ENCODE results near the gene VAT1L. TPM values are rescaled to one million over a fixed set of nuclear protein-coding genes. Genes with fewer than 3 reads are reported as not detected.

Gene VAT1L
- total RNA-seq, 4 donors from 2014 or later: 0.53 to 2.5 (median 0.92) TPM

- no peaks in the 10 kb centered on the region for H3K4me1 ChIP-seq
- no peak for TF ChIP-seq POLR2A (IDR thresholded peaks at IDR 0.05)
- TF ChIP-seq, protein P1, sequence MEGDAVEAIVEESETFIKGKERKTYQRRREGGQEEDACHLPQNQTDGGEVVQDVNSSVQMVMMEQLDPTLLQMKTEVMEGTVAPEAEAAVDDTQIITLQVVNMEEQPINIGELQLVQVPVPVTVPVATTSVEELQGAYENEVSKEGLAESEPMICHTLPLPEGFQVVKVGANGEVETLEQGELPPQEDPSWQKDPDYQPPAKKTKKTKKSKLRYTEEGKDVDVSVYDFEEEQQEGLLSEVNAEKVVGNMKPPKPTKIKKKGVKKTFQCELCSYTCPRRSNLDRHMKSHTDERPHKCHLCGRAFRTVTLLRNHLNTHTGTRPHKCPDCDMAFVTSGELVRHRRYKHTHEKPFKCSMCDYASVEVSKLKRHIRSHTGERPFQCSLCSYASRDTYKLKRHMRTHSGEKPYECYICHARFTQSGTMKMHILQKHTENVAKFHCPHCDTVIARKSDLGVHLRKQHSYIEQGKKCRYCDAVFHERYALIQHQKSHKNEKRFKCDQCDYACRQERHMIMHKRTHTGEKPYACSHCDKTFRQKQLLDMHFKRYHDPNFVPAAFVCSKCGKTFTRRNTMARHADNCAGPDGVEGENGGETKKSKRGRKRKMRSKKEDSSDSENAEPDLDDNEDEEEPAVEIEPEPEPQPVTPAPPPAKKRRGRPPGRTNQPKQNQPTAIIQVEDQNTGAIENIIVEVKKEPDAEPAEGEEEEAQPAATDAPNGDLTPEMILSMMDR (IDR thresholded peaks at IDR 0.05): no peak
- no peak overlapping the region for H3K4me3 ChIP-seq
- no peaks in the 10 kb centered on the region for H3K27me3 ChIP-seq
- H3K27ac ChIP-seq: no peak overlapping the region
- DNase-seq: no peak
- H3K36me3 ChIP-seq: no peaks in the 10 kb centered on the region
- no peaks in the 10 kb centered on the region for H3K9me3 ChIP-seq
Observed at GRCh38 chr16:77760800-77761199, 27.6 kb upstream of the VAT1L start.

DNA sequence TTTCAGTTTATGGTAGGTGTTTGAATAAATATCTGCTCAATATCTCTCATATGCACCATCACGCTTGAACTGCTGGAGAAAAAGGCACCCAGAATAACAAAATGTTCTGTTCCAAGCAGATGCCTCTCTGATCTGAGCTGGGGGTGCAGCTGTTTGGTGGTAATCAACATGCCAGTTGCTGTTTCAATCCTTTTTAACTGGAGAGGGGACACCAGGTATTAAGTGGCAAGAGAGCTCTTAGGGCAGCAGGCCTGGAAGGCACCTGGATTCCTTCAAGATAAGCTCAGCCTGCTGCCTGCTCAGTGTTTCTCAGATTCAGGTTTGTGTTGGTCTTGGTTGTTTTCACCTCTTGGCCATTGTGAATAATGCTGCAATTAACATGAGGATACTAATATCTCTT, 27.2 kb upstream of the VAT1L start:
- H3K9me3 ChIP-seq: no peaks in the 10 kb centered on the region
- H3K36me3 ChIP-seq: no peaks in the 10 kb centered on the region
- no peak overlapping the region for H3K4me3 ChIP-seq
- no peaks in the 10 kb centered on the region for H3K4me1 ChIP-seq
- TF ChIP-seq, protein P1 (IDR thresholded peaks at IDR 0.05): no peak
- no peaks in the 10 kb centered on the region for H3K27me3 ChIP-seq
- no peak for DNase-seq
- no peak overlapping the region for H3K27ac ChIP-seq

DNA sequence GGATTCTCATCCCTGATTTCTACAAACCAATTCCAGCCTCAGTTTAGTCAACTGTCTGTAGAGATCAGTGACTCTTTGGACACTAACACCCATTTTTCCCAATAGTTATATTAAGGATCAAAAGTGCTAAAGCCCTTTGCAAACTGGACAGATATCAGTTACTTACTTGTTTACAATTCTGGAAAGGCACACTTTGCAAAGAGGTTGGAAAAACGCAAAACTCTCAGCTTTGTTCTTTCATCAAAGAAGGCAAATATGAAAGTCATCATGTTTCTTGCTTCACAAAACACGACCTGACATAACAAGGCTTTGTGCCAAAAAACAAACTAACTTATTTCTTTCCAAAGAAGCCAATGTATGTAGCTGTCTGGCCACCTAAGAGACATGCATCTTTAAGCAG, 26.1 kb upstream of the VAT1L start:
- Histone ChIP-seq H3K9me3 (no peaks in the 10 kb centered on the region), H3K4me1 (no peaks in the 10 kb centered on the region), H3K36me3 (no peaks in the 10 kb centered on the region), H3K27ac (no peak overlapping the region), H3K27me3 (no peaks in the 10 kb centered on the region), H3K4me3 (no peak overlapping the region)
- DNase-seq: no peak
- TF ChIP-seq, protein P1 (IDR thresholded peaks at IDR 0.05): no peak
- no peak for TF ChIP-seq POLR2A (IDR thresholded peaks at IDR 0.05)

- Histone ChIP-seq H3K4me3 (no peak overlapping the region), H3K36me3 (no peaks in the 10 kb centered on the region), H3K27ac (no peak overlapping the region), H3K27me3 (no peaks in the 10 kb centered on the region), H3K4me1 (no peaks in the 10 kb centered on the region), H3K9me3 (no peaks in the 10 kb centered on the region)
- DNase-seq: no peak
- TF ChIP-seq POLR2A (IDR thresholded peaks at IDR 0.05): no peak
- TF ChIP-seq, protein P1 (IDR thresholded peaks at IDR 0.05): no peak
Observed at GRCh38 chr16:77763994-77764393, 24.4 kb upstream of the VAT1L start.

DNA sequence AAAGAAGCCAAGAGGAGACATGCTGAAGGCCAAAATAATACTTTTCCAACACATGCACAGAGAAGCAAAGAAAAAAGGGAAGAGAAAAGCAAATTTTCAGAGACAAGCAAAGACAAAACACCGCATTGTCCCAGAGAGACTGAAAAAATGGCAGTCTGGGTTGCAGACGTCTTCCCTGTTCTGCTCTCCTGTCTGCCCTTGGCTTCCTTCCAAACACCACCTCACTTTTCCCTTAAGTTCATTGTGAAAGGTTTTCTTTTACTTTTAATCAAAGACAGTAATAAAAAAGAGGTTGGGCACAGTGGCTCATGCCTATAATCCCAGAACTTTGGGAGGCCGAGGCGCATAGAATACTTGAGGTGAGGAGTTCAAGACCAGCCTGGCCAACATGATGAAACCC, 21.2 kb upstream of the VAT1L start:
- no peaks in the 10 kb centered on the region for H3K9me3 ChIP-seq
- TF ChIP-seq, protein P1 (IDR thresholded peaks at IDR 0.05): no peak
- no peak for TF ChIP-seq POLR2A (IDR thresholded peaks at IDR 0.05)
- no peak overlapping the region for H3K27ac ChIP-seq
- no peaks in the 10 kb centered on the region for H3K36me3 ChIP-seq
- H3K27me3 ChIP-seq: no peaks in the 10 kb centered on the region
- no peak for DNase-seq
- H3K4me3 ChIP-seq: no peak overlapping the region
- H3K4me1 ChIP-seq: no peaks in the 10 kb centered on the region

DNA sequence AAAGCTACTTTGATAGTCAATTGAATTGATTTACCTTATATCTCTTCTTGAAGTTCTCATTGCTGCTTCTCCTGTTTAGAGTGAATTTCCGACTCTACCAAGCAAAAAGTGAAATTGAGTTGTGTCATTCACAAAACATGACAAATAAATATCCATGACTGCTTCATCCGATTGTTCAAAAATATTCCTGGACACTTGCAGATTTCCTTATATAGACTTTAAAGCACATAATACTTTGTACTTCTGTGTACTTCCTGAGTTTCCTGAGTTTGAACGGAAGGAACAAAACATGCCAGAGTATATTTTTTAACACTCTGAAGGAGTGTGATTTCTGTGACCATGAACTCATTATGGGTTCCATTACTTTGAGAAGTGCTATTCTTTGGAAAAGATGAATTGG, 20.5 kb upstream of the VAT1L start:
- H3K4me3 ChIP-seq: no peak overlapping the region
- TF ChIP-seq POLR2A (IDR thresholded peaks at IDR 0.05): no peak
- TF ChIP-seq, protein P1 (IDR thresholded peaks at IDR 0.05): no peak

More for the DNA sequence above, 20.5 kb upstream of the VAT1L start:
- no peaks in the 10 kb centered on the region for H3K4me1 ChIP-seq
- no peaks in the 10 kb centered on the region for H3K9me3 ChIP-seq
- H3K27ac ChIP-seq: no peak overlapping the region
- H3K36me3 ChIP-seq: no peaks in the 10 kb centered on the region
- no peak for DNase-seq
- H3K27me3 ChIP-seq: no peaks in the 10 kb centered on the region

Measured in Peyer's patch (tissue), 4 donors.